ENCODE results near the gene MUS81. TPM values are rescaled to one million over a fixed set of nuclear protein-coding genes. Genes with fewer than 3 reads are reported as not detected.

The MUS81 gene
- total and polyA plus RNA-seq, 12 donors: 20.3 to 111 (median 31.7) TPM

GRCh38 chr11:65865550-65866172 lies 5.4 kb downstream of the MUS81 start:
- WGBS, 2 donors: 81 to 82% methylated on average over 9 of the region's 9 CpGs
- H3K27me3 ChIP-seq: no peaks in the 10 kb centered on the region
- TF ChIP-seq, protein P1, sequence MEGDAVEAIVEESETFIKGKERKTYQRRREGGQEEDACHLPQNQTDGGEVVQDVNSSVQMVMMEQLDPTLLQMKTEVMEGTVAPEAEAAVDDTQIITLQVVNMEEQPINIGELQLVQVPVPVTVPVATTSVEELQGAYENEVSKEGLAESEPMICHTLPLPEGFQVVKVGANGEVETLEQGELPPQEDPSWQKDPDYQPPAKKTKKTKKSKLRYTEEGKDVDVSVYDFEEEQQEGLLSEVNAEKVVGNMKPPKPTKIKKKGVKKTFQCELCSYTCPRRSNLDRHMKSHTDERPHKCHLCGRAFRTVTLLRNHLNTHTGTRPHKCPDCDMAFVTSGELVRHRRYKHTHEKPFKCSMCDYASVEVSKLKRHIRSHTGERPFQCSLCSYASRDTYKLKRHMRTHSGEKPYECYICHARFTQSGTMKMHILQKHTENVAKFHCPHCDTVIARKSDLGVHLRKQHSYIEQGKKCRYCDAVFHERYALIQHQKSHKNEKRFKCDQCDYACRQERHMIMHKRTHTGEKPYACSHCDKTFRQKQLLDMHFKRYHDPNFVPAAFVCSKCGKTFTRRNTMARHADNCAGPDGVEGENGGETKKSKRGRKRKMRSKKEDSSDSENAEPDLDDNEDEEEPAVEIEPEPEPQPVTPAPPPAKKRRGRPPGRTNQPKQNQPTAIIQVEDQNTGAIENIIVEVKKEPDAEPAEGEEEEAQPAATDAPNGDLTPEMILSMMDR (IDR thresholded peaks at IDR 0.05): no peak
- DNase-seq (no peak), ATAC-seq (no peak)
- intact Hi-C loops (cut with DNase I): no loop called here
- peaks cover 0 to 92% (median 67%) of the 10 kb centered on the region in 9 donors for H3K36me3 ChIP-seq
- no peak overlapping the region for H3K27ac ChIP-seq
- no peak overlapping the region for H3K4me3 ChIP-seq
- peaks cover 2 to 37% (median 29%) of the 10 kb centered on the region in 9 donors for H3K4me1 ChIP-seq
- no peaks in the 10 kb centered on the region for H3K9me3 ChIP-seq

DNA sequence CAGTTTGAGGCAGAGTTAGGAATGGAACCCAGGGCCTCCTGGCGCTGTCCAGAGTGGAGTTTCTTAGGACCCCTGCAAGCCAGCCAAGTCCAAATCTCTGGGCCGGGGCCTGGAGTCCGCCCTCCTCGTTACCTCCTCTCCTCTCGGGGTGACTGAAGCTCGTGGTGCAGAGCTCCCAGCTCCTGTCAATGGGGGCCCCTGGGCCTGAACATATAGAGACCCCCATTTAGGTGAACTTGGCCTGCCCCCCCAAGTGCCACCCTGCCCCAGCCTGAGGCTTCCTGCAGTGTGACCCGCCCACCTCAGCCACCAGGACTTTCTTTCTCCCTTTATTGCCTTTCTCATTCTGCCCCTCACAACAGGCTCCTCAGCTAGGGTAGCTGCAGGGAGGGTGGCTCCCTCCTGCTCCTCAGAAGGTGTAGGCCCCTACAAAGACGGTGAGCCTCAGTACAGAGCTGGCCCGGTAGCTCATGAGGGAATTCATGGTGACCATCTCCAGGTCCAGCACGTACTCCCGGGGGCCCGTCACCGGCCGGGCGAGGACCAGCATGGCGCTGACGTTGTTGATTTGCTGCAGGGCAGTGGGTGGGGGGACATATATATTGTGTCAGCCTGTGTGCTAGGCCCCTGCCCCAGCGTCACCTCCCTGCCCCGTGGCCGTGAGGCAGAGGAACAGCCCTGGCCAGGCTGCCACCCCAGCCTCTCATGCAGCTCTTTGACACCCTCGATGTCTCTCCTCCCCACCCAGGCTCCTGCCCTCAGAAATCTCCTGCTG lies 6.5 kb downstream of the MUS81 start:
- Histone ChIP-seq H3K9me3 (no peaks in the 10 kb centered on the region), H3K27me3 (no peaks in the 10 kb centered on the region), H3K4me3 (no peak overlapping the region), H3K36me3 (peaks cover 0 to 94% (median 67%) of the 10 kb centered on the region in 9 donors), H3K4me1 (peaks cover 10 to 39% (median 30%) of the 10 kb centered on the region in 9 donors), H3K27ac (no peak overlapping the region)
- TF ChIP-seq, protein P1 (IDR thresholded peaks at IDR 0.05): no peak
- ATAC-seq (no peak), DNase-seq (no peak)
- intact Hi-C loops (cut with DNase I): no loop called here
- 81 to 85% methylated on average over 21 of the region's 21 CpGs for WGBS, 2 donors

GRCh38 chr11:65867284-65868071 lies 7.2 kb downstream of the MUS81 start:
- 57 to 60% methylated on average over 29 of the region's 29 CpGs for WGBS, 2 donors
- intact Hi-C loops (cut with DNase I): no loop called here
- peaks cover 0 to 86% (median 59%) of the 10 kb centered on the region in 9 donors for H3K36me3 ChIP-seq
- no peak overlapping the region for H3K27ac ChIP-seq
- H3K4me3 ChIP-seq: no peak overlapping the region
- DNase-seq: no peak
- TF ChIP-seq, protein P1 (IDR thresholded peaks at IDR 0.05): no peak
- H3K9me3 ChIP-seq: no peaks in the 10 kb centered on the region
- H3K4me1 ChIP-seq: peaks cover 14 to 37% (median 25%) of the 10 kb centered on the region in 9 donors
- H3K27me3 ChIP-seq: no peaks in the 10 kb centered on the region
- no peak for ATAC-seq

GRCh38 chr11:65868076-65868667 lies 7.9 kb downstream of the MUS81 start:
- TF ChIP-seq, protein P1 (IDR thresholded peaks at IDR 0.05): no peak
- Histone ChIP-seq H3K36me3 (peaks cover 0 to 79% (median 55%) of the 10 kb centered on the region in 9 donors), H3K4me3 (no peak overlapping the region), H3K27ac (no peak overlapping the region), H3K27me3 (no peaks in the 10 kb centered on the region), H3K4me1 (peaks cover 15 to 38% (median 23%) of the 10 kb centered on the region in 9 donors), H3K9me3 (no peaks in the 10 kb centered on the region)
- ATAC-seq (no peak), DNase-seq (no peak)
- intact Hi-C loops (cut with DNase I): no loop called here
- 89 to 90% methylated on average over 19 of the region's 19 CpGs for WGBS, 2 donors
